Measurements from ENCODE around the gene RASSF5.
"Not testable (repeated sequence)": the region's sequence is repeated elsewhere in the genome, so short reads cannot be mapped to it uniquely, and the experiment has no call there.

RASSF5 gene

GRCh38 chr1:206586501-206587445 is 79.4 kb downstream of the RASSF5 start:
- DNase-seq (ENCODE audit: low read depth in 2 of 2) = no peak

- DNase-seq (ENCODE audit: low read depth in 2 of 2) = no peak
Observed at GRCh38 chr1:206587904-206588303, 80.6 kb downstream of the RASSF5 start.

- no peak for DNase-seq (ENCODE audit: low read depth in 2 of 2)
Observed at GRCh38 chr1:206588492-206588891, 81.2 kb downstream of the RASSF5 start.

- no peak for DNase-seq (ENCODE audit: low read depth in 2 of 2)
Observed at GRCh38 chr1:206589206-206589605, 81.9 kb downstream of the RASSF5 start.

- no peak for DNase-seq (ENCODE audit: low read depth in 2 of 2)
Observed at GRCh38 chr1:206590025-206590758, 82.9 kb downstream of the RASSF5 start.

- no peak for DNase-seq (ENCODE audit: low read depth in 2 of 2)
Observed at GRCh38 chr1:206591226-206591625, 83.9 kb downstream of the RASSF5 start.

GRCh38 chr1:206591696-206592095 is 84.4 kb downstream of the RASSF5 start:
- DNase-seq (ENCODE audit: low read depth in 2 of 2) = no peak

- no peak for DNase-seq (ENCODE audit: low read depth in 2 of 2)
Observed at GRCh38 chr1:206593351-206593925, 86.1 kb downstream of the RASSF5 start.

GRCh38 chr1:206595581-206596318 is 88.4 kb downstream of the RASSF5 start:
- no peak for DNase-seq (ENCODE audit: low read depth in 2 of 2)

GRCh38 chr1:206596319-206596666 is 89.0 kb downstream of the RASSF5 start:
- no peak for DNase-seq (ENCODE audit: low read depth in 2 of 2)

- no peak for DNase-seq (ENCODE audit: low read depth in 2 of 2)
Observed at GRCh38 chr1:206600527-206600926, 93.2 kb downstream of the RASSF5 start.

- no peak for DNase-seq (ENCODE audit: low read depth in 2 of 2)
Observed at GRCh38 chr1:206604861-206605260, 97.5 kb downstream of the RASSF5 start.

GRCh38 chr1:206606867-206607266 is 99.5 kb downstream of the RASSF5 start:
- DNase-seq (ENCODE audit: low read depth in 2 of 2) = no peak

GRCh38 chr1:206608108-206608698 is 100.9 kb downstream of the RASSF5 start:
- DNase-seq (ENCODE audit: low read depth in 2 of 2) = peak in 1 of 2 donors; percentile 25

GRCh38 chr1:206609229-206609991 is 102.1 kb downstream of the RASSF5 start:
- DNase-seq (ENCODE audit: low read depth in 2 of 2) = no peak

GRCh38 chr1:206612129-206612876 is 105.0 kb downstream of the RASSF5 start, which contains the start of gene EIF2D:
TSS of gene EIF2D (minus strand) at chr1:206612465. CDS start at chr1:206612342, 123 bp downstream.
- DNase-seq (ENCODE audit: low read depth in 2 of 2) = peak; percentile 86 to 91

GRCh38 chr1:206626396-206626795 is 119.1 kb downstream of the RASSF5 start:
- DNase-seq (ENCODE audit: low read depth in 2 of 2) = not testable (repeated sequence)

- no peak for DNase-seq (ENCODE audit: low read depth in 2 of 2)
Observed at GRCh38 chr1:206628916-206629315, 121.6 kb downstream of the RASSF5 start.

GRCh38 chr1:206631085-206631509 is 123.8 kb downstream of the RASSF5 start:
- no peak for DNase-seq (ENCODE audit: low read depth in 2 of 2)

- no peak for DNase-seq (ENCODE audit: low read depth in 2 of 2)
Observed at GRCh38 chr1:206633708-206634121, 126.4 kb downstream of the RASSF5 start.
